Natural killer cell treated with Interleukin-12 subunit alpha and Interleukin-12 subunit beta and Interleukin-15 and Interleukin-18, amount 100 ng/mL, for 72 hours (primary cell): ENCODE measurements around the gene TRIM33. TPM values are rescaled to one million over a fixed set of nuclear protein-coding genes. Genes with fewer than 3 reads are reported as not detected.
"Not testable (repeated sequence)": the region's sequence is repeated elsewhere in the genome, so short reads cannot be mapped to it uniquely, and the experiment has no call there.

Experiments used
- ATAC-seq, 2 donors: fragments of 150-1000 bp; cut with Tn5 transposase in 1 of 2; sonication (Bioruptor Pico), chemical (Tn5 transposase) in 1 of 2; 2 replicates each; pipeline ENCODE4 v1.10.0; 2021
- DNase-seq: peaks from one replicate; pipeline ENCODE4 v3.0.0; 2022; ENCODE audit warnings: low spot score
- H3K27ac Mint-ChIP-seq, 2 donors: 1 replicate in 1 of 2; 2 replicates in 1 of 2; pipeline ENCODE4 v1.8.0; 2022; ENCODE audit warnings: mixed read lengths in 2 of 2, mild to moderate bottlenecking in 1 of 2, moderate library complexity in 1 of 2
- H3K27me3 Mint-ChIP-seq, 2 donors: 1 replicate in 1 of 2; 2 replicates in 1 of 2; pipeline ENCODE4 v1.8.0; 2022; ENCODE audit warnings: mixed read lengths in 2 of 2
- H3K36me3 Mint-ChIP-seq: one replicate; pipeline ENCODE4 v1.8.0; 2022; ENCODE audit warnings: mixed read lengths
- H3K4me1 Mint-ChIP-seq, 2 donors: 1 replicate in 1 of 2; 2 replicates in 1 of 2; pipeline ENCODE4 v1.8.0; 2022; ENCODE audit warnings: low read depth in 2 of 2, mixed read lengths in 2 of 2, mild to moderate bottlenecking in 1 of 2
- H3K4me3 Mint-ChIP-seq: one replicate; pipeline ENCODE4 v1.8.0; 2022; ENCODE audit warnings: mixed read lengths
- H3K9me3 Mint-ChIP-seq: 2 replicates; pipeline ENCODE4 v1.8.0; 2022; ENCODE audit warnings: mixed read lengths
- total RNA-seq, 2 donors: library from RNA; stranded (reverse); gene quantifications; one replicate each; pipeline ENCODE4 v1.2.3, GENCODE V29; 2022

TRIM33 gene
- total RNA-seq, 2 donors from 2014 or later, result 48.1 to 55.7 TPM

DNA sequence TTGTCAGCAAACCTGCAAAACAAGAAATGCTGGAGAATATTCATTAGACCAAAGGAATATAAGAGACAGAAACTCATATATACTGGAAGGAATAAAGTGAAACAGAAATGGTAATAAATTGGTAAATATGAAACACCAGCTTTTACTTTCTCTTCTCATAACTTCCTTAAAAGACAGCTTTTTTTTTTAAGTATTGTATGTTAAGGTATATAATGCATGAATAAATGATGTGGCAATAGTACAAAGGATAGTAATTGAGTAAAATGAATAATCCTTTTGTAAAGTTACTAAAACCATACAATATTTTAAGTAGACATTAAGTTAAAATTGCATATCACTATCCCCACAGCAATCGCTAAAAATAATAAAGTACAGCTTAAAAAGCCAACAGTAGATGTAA is 64.8 kb downstream of the TRIM33 start:
- no peak overlapping the region for H3K27ac Mint-ChIP-seq
- no peaks in the 10 kb centered on the region for H3K27me3 Mint-ChIP-seq
- H3K9me3 Mint-ChIP-seq, result no peaks in the 10 kb centered on the region
- DNase-seq (no peak), ATAC-seq (peak in 1 of 2 donors; percentile 50)
- H3K4me1 Mint-ChIP-seq, result peaks cover 8 to 12% of the 10 kb centered on the region in 2 donors
- H3K36me3 Mint-ChIP-seq, result peaks cover 10% of the 10 kb centered on the region
- no peak overlapping the region for H3K4me3 Mint-ChIP-seq

DNA sequence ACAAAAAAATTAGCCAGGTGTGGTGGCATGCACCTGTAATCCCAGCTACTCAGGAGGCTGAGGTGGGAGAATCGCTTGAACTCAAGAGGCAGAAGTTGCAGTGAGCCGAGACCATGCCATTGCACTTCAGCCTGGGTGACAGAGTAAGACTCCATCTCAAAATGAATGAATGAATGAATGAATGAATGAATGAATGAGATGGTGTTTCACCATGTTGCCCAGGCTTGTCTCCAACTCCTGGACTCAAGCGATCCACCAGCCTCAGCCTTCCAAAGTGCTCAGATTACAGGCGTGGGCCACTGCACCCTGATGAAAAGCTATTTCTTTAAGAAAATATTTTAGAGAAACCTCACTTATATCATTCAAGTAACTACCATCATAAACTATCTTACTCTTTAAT is 67.8 kb downstream of the TRIM33 start:
- not testable (repeated sequence) for H3K4me3 Mint-ChIP-seq, ATAC-seq, H3K9me3 Mint-ChIP-seq, H3K27me3 Mint-ChIP-seq, DNase-seq, H3K27ac Mint-ChIP-seq
- peaks cover 12 to 15% of the 10 kb centered on the region in 2 donors for H3K4me1 Mint-ChIP-seq
- H3K36me3 Mint-ChIP-seq, result peaks cover 16% of the 10 kb centered on the region

GRCh38 chr1:114441332-114441731 is 69.7 kb downstream of the TRIM33 start:
- H3K27ac Mint-ChIP-seq, result no peak overlapping the region
- H3K9me3 Mint-ChIP-seq, result no peaks in the 10 kb centered on the region
- peaks cover 16% of the 10 kb centered on the region for H3K36me3 Mint-ChIP-seq
- ATAC-seq, result no peak
- H3K27me3 Mint-ChIP-seq, result no peaks in the 10 kb centered on the region
- peaks cover 12 to 15% of the 10 kb centered on the region in 2 donors for H3K4me1 Mint-ChIP-seq
- H3K4me3 Mint-ChIP-seq, result no peak overlapping the region
- DNase-seq, result no peak

DNA sequence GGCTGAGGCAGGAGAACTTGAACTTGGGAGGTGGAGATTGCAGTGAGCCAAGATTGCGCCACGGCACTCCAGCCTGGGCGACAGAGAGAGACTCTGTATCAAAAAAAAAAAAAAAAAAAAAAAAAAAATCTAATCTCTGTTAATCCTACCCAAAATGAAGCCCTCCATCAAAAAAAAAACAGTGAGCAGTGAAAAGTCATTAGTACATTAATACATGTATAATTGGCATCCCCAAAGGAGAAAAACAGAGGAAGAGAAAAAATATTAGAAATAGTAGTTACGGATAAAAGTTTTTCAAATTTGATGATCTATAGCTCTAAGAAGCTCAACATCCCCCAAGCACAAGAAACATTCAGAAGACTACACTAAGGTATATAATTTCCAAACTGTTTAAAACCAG is 71.6 kb downstream of the TRIM33 start:
- peaks cover 11 to 17% of the 10 kb centered on the region in 2 donors for H3K4me1 Mint-ChIP-seq
- no peaks in the 10 kb centered on the region for H3K9me3 Mint-ChIP-seq
- H3K4me3 Mint-ChIP-seq, result no peak overlapping the region
- no peak overlapping the region for H3K27ac Mint-ChIP-seq
- no peaks in the 10 kb centered on the region for H3K27me3 Mint-ChIP-seq
- ATAC-seq, result no peak
- DNase-seq, result no peak
- H3K36me3 Mint-ChIP-seq, result peaks cover 11% of the 10 kb centered on the region

DNA sequence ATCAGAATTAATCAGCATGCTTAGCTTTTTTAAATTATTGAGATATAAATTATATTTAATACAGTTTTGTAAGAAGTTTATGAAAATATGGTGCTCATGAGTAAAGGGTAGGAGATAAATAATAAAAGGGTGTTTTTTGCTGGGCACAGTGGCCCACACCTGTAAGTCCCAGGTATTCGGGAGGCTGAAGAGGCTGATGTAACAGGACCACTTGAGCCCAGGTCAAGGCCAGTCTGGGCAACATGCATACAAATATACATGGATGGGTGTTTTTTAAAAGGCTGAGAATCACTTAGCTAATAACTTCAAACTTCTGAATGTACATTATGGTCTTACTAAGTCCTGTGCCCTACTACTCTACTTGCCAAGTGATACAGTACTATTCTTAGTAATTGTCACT is 73.2 kb downstream of the TRIM33 start:
- no peak overlapping the region for H3K4me3 Mint-ChIP-seq
- no peak for ATAC-seq
- no peaks in the 10 kb centered on the region for H3K27me3 Mint-ChIP-seq
- H3K4me1 Mint-ChIP-seq, result peaks cover 10 to 11% of the 10 kb centered on the region in 2 donors
- no peak overlapping the region for H3K27ac Mint-ChIP-seq
- no peak for DNase-seq
- peaks cover 6% of the 10 kb centered on the region for H3K36me3 Mint-ChIP-seq
- H3K9me3 Mint-ChIP-seq, result no peaks in the 10 kb centered on the region

DNA sequence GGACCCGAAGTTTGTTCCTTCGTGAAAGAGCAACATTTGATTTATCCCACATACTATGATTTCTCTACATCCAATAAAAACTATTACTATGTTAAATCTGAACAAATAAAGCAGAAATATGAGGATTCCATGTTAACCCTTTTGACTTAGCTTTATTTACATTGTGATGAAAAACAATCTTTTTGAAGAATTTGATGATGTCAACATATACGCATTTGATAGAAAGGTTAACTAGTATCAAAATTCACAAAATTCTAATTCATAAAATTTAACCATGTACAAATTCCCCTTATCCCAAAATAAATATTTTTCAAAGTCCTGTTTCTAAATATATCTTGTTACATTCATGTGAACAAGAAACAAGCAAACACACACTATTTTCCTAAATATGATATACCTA is 74.2 kb downstream of the TRIM33 start:
- ATAC-seq, result no peak
- Mint-ChIP-seq H3K4me3 (no peak overlapping the region), H3K27me3 (no peaks in the 10 kb centered on the region), H3K27ac (no peak overlapping the region), H3K9me3 (no peaks in the 10 kb centered on the region), H3K36me3 (peaks cover 6% of the 10 kb centered on the region), H3K4me1 (peaks cover 10 to 11% of the 10 kb centered on the region in 2 donors)
- DNase-seq, result no peak

GRCh38 chr1:114435088-114435715 is 75.8 kb downstream of the TRIM33 start:
- H3K4me1 Mint-ChIP-seq, result peaks cover 10 to 11% of the 10 kb centered on the region in 2 donors
- H3K4me3 Mint-ChIP-seq, result no peak overlapping the region
- DNase-seq, result no peak
- H3K27ac Mint-ChIP-seq, result peak overlapping the region in 1 of 2 donors; percentile 0
- ATAC-seq, result no peak
- H3K9me3 Mint-ChIP-seq, result no peaks in the 10 kb centered on the region
- peaks cover 4% of the 10 kb centered on the region for H3K36me3 Mint-ChIP-seq
- H3K27me3 Mint-ChIP-seq, result no peaks in the 10 kb centered on the region

GRCh38 chr1:114431026-114431425 is 80.0 kb downstream of the TRIM33 start:
- ATAC-seq, result no peak
- H3K27ac Mint-ChIP-seq, result no peak overlapping the region
- H3K4me3 Mint-ChIP-seq, result no peak overlapping the region
- peaks cover 4 to 10% of the 10 kb centered on the region in 2 donors for H3K4me1 Mint-ChIP-seq
- no peaks in the 10 kb centered on the region for H3K9me3 Mint-ChIP-seq
- no peak for DNase-seq
- no peaks in the 10 kb centered on the region for H3K36me3 Mint-ChIP-seq
- H3K27me3 Mint-ChIP-seq, result no peaks in the 10 kb centered on the region

DNA sequence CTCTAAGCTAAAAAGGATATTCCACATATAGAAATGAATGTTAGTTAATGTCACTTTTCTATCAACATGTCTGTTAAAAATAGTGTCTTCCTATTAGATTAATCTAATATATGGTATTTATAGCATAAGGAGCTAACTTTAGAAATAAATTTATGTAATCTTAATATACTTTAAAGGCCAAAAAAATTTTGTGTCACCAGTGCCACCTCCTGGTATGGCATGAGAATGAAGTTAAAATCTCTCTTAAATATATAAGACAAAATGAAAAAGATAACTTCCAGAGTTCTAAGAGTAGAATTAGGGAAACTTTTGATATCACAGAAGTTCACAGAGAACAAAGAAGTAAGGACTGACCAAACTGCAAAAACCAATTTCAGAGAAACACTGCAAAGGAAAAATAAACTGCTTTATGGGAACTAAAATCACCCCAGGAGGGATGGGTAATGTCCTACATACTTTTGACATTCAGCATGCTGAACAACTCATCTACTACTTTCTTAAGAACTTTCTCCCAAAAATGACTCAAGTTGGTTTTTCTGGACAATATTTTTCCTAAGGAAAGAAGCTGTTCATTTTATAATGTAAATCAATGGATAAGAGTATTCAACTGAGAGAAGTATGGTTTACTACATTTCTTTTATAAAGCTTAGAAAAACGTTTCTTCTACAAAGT is 82.8 kb downstream of the TRIM33 start:
- Mint-ChIP-seq H3K9me3 (no peaks in the 10 kb centered on the region), H3K27me3 (no peaks in the 10 kb centered on the region), H3K4me3 (no peak overlapping the region), H3K27ac (no peak overlapping the region), H3K4me1 (no peaks in the 10 kb centered on the region), H3K36me3 (peaks cover 15% of the 10 kb centered on the region)
- DNase-seq (no peak), ATAC-seq (no peak)

GRCh38 chr1:114427612-114428011 is 83.4 kb downstream of the TRIM33 start:
- no peak overlapping the region for H3K4me3 Mint-ChIP-seq
- ATAC-seq, result no peak
- DNase-seq, result no peak
- H3K36me3 Mint-ChIP-seq, result peaks cover 15% of the 10 kb centered on the region
- H3K27ac Mint-ChIP-seq, result no peak overlapping the region
- H3K27me3 Mint-ChIP-seq, result no peaks in the 10 kb centered on the region
- no peaks in the 10 kb centered on the region for H3K4me1 Mint-ChIP-seq
- H3K9me3 Mint-ChIP-seq, result no peaks in the 10 kb centered on the region

- Mint-ChIP-seq H3K27ac (no peak overlapping the region), H3K27me3 (no peaks in the 10 kb centered on the region), H3K4me1 (peaks cover 0 to 2% of the 10 kb centered on the region in 2 donors), H3K9me3 (no peaks in the 10 kb centered on the region), H3K36me3 (peaks cover 32% of the 10 kb centered on the region), H3K4me3 (no peak overlapping the region)
- DNase-seq (no peak), ATAC-seq (no peak)
Observed at GRCh38 chr1:114423455-114423854, 87.5 kb downstream of the TRIM33 start.

GRCh38 chr1:114418948-114419347 is 92.1 kb downstream of the TRIM33 start:
- H3K9me3 Mint-ChIP-seq, H3K4me3 Mint-ChIP-seq, ATAC-seq, H3K4me1 Mint-ChIP-seq, H3K27ac Mint-ChIP-seq, H3K27me3 Mint-ChIP-seq, DNase-seq: not testable (repeated sequence)
- H3K36me3 Mint-ChIP-seq, result peaks cover 24% of the 10 kb centered on the region

GRCh38 chr1:114397601-114398000 is 113.4 kb downstream of the TRIM33 start:
- Mint-ChIP-seq H3K4me3 (no peak overlapping the region), H3K9me3 (no peaks in the 10 kb centered on the region), H3K36me3 (peaks cover 18% of the 10 kb centered on the region), H3K27ac (no peak overlapping the region), H3K4me1 (no peaks in the 10 kb centered on the region), H3K27me3 (no peaks in the 10 kb centered on the region)
- ATAC-seq, result no peak
- no peak for DNase-seq

DNA sequence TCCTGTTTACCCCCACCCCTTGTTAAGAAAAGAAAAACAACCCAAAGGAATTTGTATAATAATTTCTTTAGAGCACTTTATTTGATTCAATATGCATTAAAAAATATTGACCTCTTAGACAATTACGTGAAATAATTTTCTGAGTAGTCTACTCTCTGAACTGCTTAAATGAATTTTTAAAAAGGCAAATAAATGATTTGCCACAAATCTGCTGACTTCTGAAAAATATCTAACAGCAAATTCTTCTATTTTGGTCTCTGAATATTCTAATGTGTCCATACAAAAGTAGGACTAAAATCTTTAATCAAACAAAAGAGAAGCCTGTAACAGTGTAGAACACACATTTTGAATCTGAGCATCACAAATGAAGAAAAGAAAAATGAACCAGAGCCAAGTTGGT is 115.1 kb downstream of the TRIM33 start:
- Mint-ChIP-seq H3K4me3 (no peak overlapping the region), H3K27me3 (no peaks in the 10 kb centered on the region), H3K36me3 (peaks cover 18% of the 10 kb centered on the region), H3K9me3 (no peaks in the 10 kb centered on the region), H3K4me1 (peaks cover 5 to 8% of the 10 kb centered on the region in 2 donors), H3K27ac (no peak overlapping the region)
- ATAC-seq, result no peak
- no peak for DNase-seq
